IMR-90 (cell line): ENCODE results near the gene PPP5C. TPM values are rescaled to one million over a fixed set of nuclear protein-coding genes. Genes with fewer than 3 reads are reported as not detected.
"Not testable (repeated sequence)": the region's sequence is repeated elsewhere in the genome, so short reads cannot be mapped to it uniquely, and the experiment has no call there.

Experiments used
- ATAC-seq: fragments of 200-7000 bp; cut with Tn5 transposase; 2 replicates; pipeline ENCODE4 v1.9.1; 2020; ENCODE audit warnings: low read depth, mild to moderate bottlenecking, moderate library complexity
- BruUV-seq: library from RNA; stranded (reverse); fragments of 400-500 nt; replicated peaks from 2 replicates; lab custom pipeline; 2021; lab: Mats Ljungman, UMichigan
- CTCF ChIA-PET: fragments of 300-600 bp; formaldehyde crosslinking; extraction: SDS; loops from one replicate; lab custom pipeline; 2021; ENCODE audit warnings: antibody characterized with exemption; lab: Yijun Ruan, JAX
- POLR2A ChIA-PET: fragments of 300-600 bp; sonication (Branson Sonifier 250); formaldehyde crosslinking; loops from one replicate; lab custom pipeline; 2022; ENCODE audit warnings: antibody characterized with exemption; ENCODE audit not compliant: unreplicated experiment; lab: Charles Lee
- DNase-seq: peaks from one replicate; pipeline ENCODE4 v3.0.0; 2013
- H2AFZ ChIP-seq: replicated peaks from 2 replicates; pipeline ENCODE3; 2013; ENCODE audit warnings: low read length, mild to moderate bottlenecking; ENCODE audit not compliant: poor library complexity
- H2AK5ac ChIP-seq: 2 replicates; pipeline ENCODE4 v1.6.1; 2013; ENCODE audit warnings: low read depth, low read length, inconsistent platforms
- H2AK9ac ChIP-seq: replicated peaks from 2 replicates; pipeline ENCODE3; 2013; ENCODE audit warnings: mild to moderate bottlenecking, low read depth, low read length, moderate library complexity; ENCODE audit not compliant: poor library complexity
- H2BK120ac ChIP-seq: 2 replicates; pipeline ENCODE4 v1.6.1; 2013; ENCODE audit warnings: low read depth, low read length, inconsistent platforms
- H2BK15ac ChIP-seq: 3 replicates; pipeline ENCODE4 v1.6.1; 2013; ENCODE audit warnings: low read depth, low read length, inconsistent platforms
- H2BK20ac ChIP-seq: 2 replicates; pipeline ENCODE4 v1.6.1; 2013; ENCODE audit warnings: low read depth, mild to moderate bottlenecking, inconsistent platforms, low read length, moderate library complexity
- H2BK5ac ChIP-seq: 2 replicates; pipeline ENCODE4 v1.6.1; 2013; ENCODE audit warnings: mild to moderate bottlenecking, low read depth, low read length, inconsistent platforms; ENCODE audit not compliant: poor library complexity, severe bottlenecking
- H3K14ac ChIP-seq: replicated peaks from 2 replicates; pipeline ENCODE4 v1.6.1; 2013; ENCODE audit warnings: low read depth, low read length, inconsistent platforms
- H3K18ac ChIP-seq: 2 replicates; pipeline ENCODE4 v1.6.1; 2013; ENCODE audit warnings: low read depth, low read length, control low read depth
- H3K23ac ChIP-seq: 2 replicates; pipeline ENCODE4 v1.6.1; 2013; ENCODE audit warnings: low read depth, low read length, inconsistent platforms
- H3K27ac ChIP-seq: 2 replicates; pipeline ENCODE4 v1.5.1; 2013; ENCODE audit warnings: mild to moderate bottlenecking, control low read depth, low read length; ENCODE audit not compliant: insufficient read depth
- H3K27me3 ChIP-seq: 2 replicates; pipeline ENCODE4 v1.6.1; 2013; ENCODE audit warnings: low read length; ENCODE audit not compliant: control insufficient read depth, insufficient read depth
- H3K36me3 ChIP-seq: 2 replicates; pipeline ENCODE4 v1.6.1; 2013; ENCODE audit warnings: low read length, mixed read lengths; ENCODE audit not compliant: control insufficient read depth, insufficient read depth
- H3K4ac ChIP-seq: 2 replicates; pipeline ENCODE4 v1.6.1; 2013; ENCODE audit warnings: low read depth, low read length, inconsistent platforms
- H3K4me1 ChIP-seq: 2 replicates; pipeline ENCODE4 v1.6.1; 2013; ENCODE audit warnings: low read length, mixed read lengths; ENCODE audit not compliant: control insufficient read depth, insufficient read depth
- H3K4me2 ChIP-seq: 2 replicates; pipeline ENCODE4 v1.6.1; 2013; ENCODE audit warnings: low read depth, mild to moderate bottlenecking, control low read depth, low read length, moderate library complexity
- H3K4me3 ChIP-seq: 2 replicates; pipeline ENCODE4 v1.5.1; 2013; ENCODE audit warnings: low read depth, mild to moderate bottlenecking, control low read depth, low read length, moderate library complexity; ENCODE audit not compliant: insufficient read depth
- H3K56ac ChIP-seq: 2 replicates; pipeline ENCODE4 v1.6.1; 2013; ENCODE audit warnings: low read length, inconsistent platforms; ENCODE audit not compliant: insufficient read depth; ENCODE audit errors: extremely low read depth
- H3K79me1 ChIP-seq, 2 experiments: 2 replicates each; pipeline ENCODE4 v1.6.1; 2013; ENCODE audit warnings: low read length in 2 of 2, inconsistent platforms in 1 of 2, low read depth in 1 of 2
- H3K9ac ChIP-seq: 2 replicates; pipeline ENCODE4 v1.6.1; 2013; ENCODE audit warnings: low read depth, low read length, control low read depth
- H3K9me1 ChIP-seq: 2 replicates; pipeline ENCODE4 v1.6.1; 2013; ENCODE audit warnings: low read length, inconsistent platforms; ENCODE audit not compliant: insufficient read depth
- H3K9me3 ChIP-seq: 2 replicates; pipeline ENCODE4 v1.6.1; 2013; ENCODE audit warnings: low read length; ENCODE audit not compliant: control insufficient read depth, insufficient read depth
- H4K20me1 ChIP-seq: 2 replicates; pipeline ENCODE4 v1.6.1; 2013; ENCODE audit warnings: low read length, inconsistent platforms; ENCODE audit not compliant: insufficient read depth
- H4K5ac ChIP-seq: 2 replicates; pipeline ENCODE4 v1.6.1; 2013; ENCODE audit warnings: mild to moderate bottlenecking, low read depth, low read length, control low read depth
- H4K8ac ChIP-seq, 2 experiments: 2 replicates each; pipeline ENCODE4 v1.6.1; 2013; ENCODE audit warnings: low read depth in 2 of 2, low read length in 2 of 2, control low read depth in 1 of 2, inconsistent platforms in 1 of 2
- H4K91ac ChIP-seq: 2 replicates; pipeline ENCODE4 v1.6.1; 2013; ENCODE audit warnings: low read depth, low read length, inconsistent platforms; ENCODE audit not compliant: insufficient read depth
- WGBS, 2 experiments: methylation state at CpG; one replicate each; pipeline versions ENCODE4 v1.1.5 to v1.1.7; 2013; ENCODE audit warnings: missing lambda C conversion rate in 2 of 2; ENCODE audit not compliant: insufficient read length in 1 of 2; ENCODE audit errors: extremely low coverage in 2 of 2; 5-methylcytosine and 5-hydroxymethylcytosine counted together
- dilution Hi-C: fragments of 300-500 bp; cut with HindIII; formaldehyde crosslinking; loops from one replicate; pipeline ENCODE4 v1.14.3; 2018; ENCODE audit warnings: low sequenced_read_pairs; ENCODE audit not compliant: unreplicated experiment
- in situ Hi-C: fragments of 300-500 bp; cut with MboI; formaldehyde crosslinking; loops from 3 replicates; pipeline ENCODE4 v1.14.3; 2019; ENCODE audit warnings: low sequenced_read_pairs, inconsistent platforms, mixed read lengths
- intact Hi-C: fragments of 100-400 bp; cut with micrococcal nuclease; formaldehyde crosslinking; loops from 2 replicates; pipeline ENCODE4 v1.10.0; 2022
- polyA plus RNA-seq, 3 experiments: library from polyadenylated mRNA; depleted of rRNA; stranded (reverse); fragments of >200 nt; gene quantifications; 2 replicates each; pipeline ENCODE4 v1.2.3, GENCODE V29; 2012; ENCODE audit warnings: low replicate concordance in 1 of 3
- total RNA-seq: library from RNA; depleted of rRNA; stranded (reverse); fragments of >200 nt; gene quantifications from 2 replicates; pipeline ENCODE4 v1.2.3, GENCODE V29; 2012

PPP5C gene
- total and polyA plus RNA-seq, 2 of the 4 experiments (the other 2 are of a cell fraction) = 80.5 to 128 TPM

GRCh38 chr19:46397801-46398479 lies 51.1 kb downstream of the PPP5C start:
- intact Hi-C loops, H4K8ac ChIP-seq, H2BK15ac ChIP-seq, H2AK5ac ChIP-seq, H3K9me3 ChIP-seq, in situ Hi-C loops, H4K20me1 ChIP-seq, H3K9ac ChIP-seq, DNase-seq, ATAC-seq, H2AK9ac ChIP-seq, H3K27me3 ChIP-seq, H2BK20ac ChIP-seq, H3K56ac ChIP-seq, POLR2A ChIA-PET, H3K4me1 ChIP-seq, H3K4ac ChIP-seq, H2BK120ac ChIP-seq, H3K4me3 ChIP-seq, H4K91ac ChIP-seq, H3K79me1 ChIP-seq, H2AFZ ChIP-seq, H2BK5ac ChIP-seq, H3K36me3 ChIP-seq, H3K14ac ChIP-seq, H3K23ac ChIP-seq, H3K4me2 ChIP-seq, H4K5ac ChIP-seq, H3K9me1 ChIP-seq, dilution Hi-C loops, H3K27ac ChIP-seq, BruUV-seq, H3K18ac ChIP-seq: not testable (repeated sequence)
- WGBS, 2 experiments = 100% methylated on average over 1 of the region's 14 CpGs; no CpG with 5 or more reads in 1 of the 2 experiments
- CTCF ChIA-PET = interaction anchor here (1.0 kb wide), 1 partner anchor 90 kb away, joined by 3 read pairs; no protein-coding TSS in a partner anchor
